Muscle layer of colon (tissue), 2 donors: ENCODE data around the gene ETV6.

Experiments
- H3K27ac ChIP-seq: one replicate; pipeline ENCODE4 v1.7.0; 2013; ENCODE audit warnings: low read depth, mild to moderate bottlenecking, low read length, moderate library complexity
- H3K27me3 ChIP-seq, 2 donors: one replicate each; pipeline ENCODE4 v1.7.0; 2013; ENCODE audit warnings: low read length in 2 of 2, mild to moderate bottlenecking in 2 of 2; ENCODE audit not compliant: insufficient read depth in 2 of 2, control insufficient read depth in 1 of 2
- H3K36me3 ChIP-seq: one replicate; pipeline ENCODE4 v1.7.0; 2013; ENCODE audit warnings: mild to moderate bottlenecking, low read length; ENCODE audit not compliant: insufficient read depth
- H3K4me1 ChIP-seq: one replicate; pipeline ENCODE4 v1.7.0; 2013; ENCODE audit warnings: mild to moderate bottlenecking, low read length; ENCODE audit not compliant: insufficient read depth
- H3K4me3 ChIP-seq, 2 donors: one replicate each; pipeline ENCODE4 v1.7.0; 2013; ENCODE audit warnings: low read length in 2 of 2, low read depth in 1 of 2, mild to moderate bottlenecking in 1 of 2, moderate library complexity in 1 of 2
- H3K9ac ChIP-seq: one replicate; pipeline ENCODE4 v1.7.0; 2013; ENCODE audit warnings: low read length
- H3K9me3 ChIP-seq: one replicate; pipeline ENCODE4 v1.7.0; 2013; ENCODE audit warnings: mild to moderate bottlenecking, low read length
- donor health status: abdominal sarcoma.
- donor health status: Adenocarcinoma of cecum.

The ETV6 gene

DNA sequence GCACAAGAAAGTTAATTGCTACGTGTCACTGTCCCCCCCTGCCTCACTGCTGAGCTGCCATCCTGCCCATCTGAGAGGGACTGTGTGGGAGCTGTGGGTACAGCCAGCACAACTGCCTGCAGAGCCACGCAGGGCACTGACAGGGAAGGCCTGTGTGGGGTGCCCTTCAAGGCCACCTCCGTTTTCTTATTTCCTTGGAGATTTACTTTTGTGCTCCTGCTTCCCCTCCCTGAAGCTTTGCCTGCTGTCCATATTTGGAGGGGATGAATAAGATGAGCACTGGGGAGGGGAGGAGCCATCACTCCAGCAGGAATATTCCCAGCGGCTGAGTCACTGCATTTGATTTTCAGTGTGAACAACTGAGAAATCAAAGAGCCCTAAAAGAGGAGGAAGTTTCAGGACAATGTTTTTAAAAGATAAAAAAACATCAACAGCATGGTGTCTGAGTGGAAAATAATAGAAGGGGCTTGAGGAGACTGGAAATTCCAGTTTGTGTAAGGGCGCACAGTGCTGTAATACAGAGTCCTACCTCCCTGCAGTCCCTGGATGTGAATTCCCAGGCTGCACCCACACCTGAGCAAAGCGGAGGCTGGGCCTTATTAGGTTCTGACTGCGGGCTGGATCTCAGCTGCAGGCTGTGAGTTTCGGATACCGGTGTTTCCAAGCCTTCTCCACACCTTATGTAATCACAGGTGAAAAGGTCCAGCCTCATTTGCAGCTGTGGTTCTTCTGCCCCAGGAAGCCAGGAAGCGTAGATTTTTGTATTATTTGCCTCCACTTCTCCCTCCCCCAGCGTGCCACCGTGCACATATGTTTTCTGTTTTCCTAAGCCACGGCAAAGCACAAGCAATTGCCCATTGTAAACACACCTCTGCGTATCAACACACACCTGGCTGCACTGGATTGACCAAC, 228.7 kb downstream of the ETV6 start:
- Histone ChIP-seq H3K27ac (peak overlapping the region; percentile 80), H3K9ac (peak overlapping the region; percentile 19), H3K9me3 (no peaks in the 10 kb centered on the region), H3K27me3 (no peaks in the 10 kb centered on the region), H3K36me3 (no peaks in the 10 kb centered on the region), H3K4me1 (peaks cover 58% of the 10 kb centered on the region), H3K4me3 (peak overlapping the region in 1 of 2 donors; percentile 32)

- peak overlapping the region; percentile 77 for H3K27ac ChIP-seq
- H3K4me1 ChIP-seq: peaks cover 62% of the 10 kb centered on the region
- H3K4me3 ChIP-seq: no peak overlapping the region
- H3K9me3 ChIP-seq: no peaks in the 10 kb centered on the region
- peaks cover 3% of the 10 kb centered on the region for H3K36me3 ChIP-seq
- no peaks in the 10 kb centered on the region for H3K27me3 ChIP-seq
- no peak overlapping the region for H3K9ac ChIP-seq
These were observed 229.8 kb downstream of the ETV6 start for GRCh38 chr12:11879306-11879705.

- Histone ChIP-seq H3K36me3 (peaks cover 10% of the 10 kb centered on the region), H3K27me3 (no peaks in the 10 kb centered on the region), H3K27ac (no peak overlapping the region), H3K4me1 (peaks cover 63% of the 10 kb centered on the region), H3K9ac (no peak overlapping the region), H3K9me3 (no peaks in the 10 kb centered on the region), H3K4me3 (no peak overlapping the region)
These were observed 230.9 kb downstream of the ETV6 start for GRCh38 chr12:11880381-11880780.

GRCh38 chr12:11881835-11882234, 232.4 kb downstream of the ETV6 start:
- H3K27me3 ChIP-seq: no peaks in the 10 kb centered on the region
- H3K27ac ChIP-seq: peak overlapping the region; percentile 54
- no peak overlapping the region for H3K9ac ChIP-seq
- peaks cover 18% of the 10 kb centered on the region for H3K36me3 ChIP-seq
- H3K4me1 ChIP-seq: peaks cover 55% of the 10 kb centered on the region
- no peaks in the 10 kb centered on the region for H3K9me3 ChIP-seq
- H3K4me3 ChIP-seq: no peak overlapping the region

DNA sequence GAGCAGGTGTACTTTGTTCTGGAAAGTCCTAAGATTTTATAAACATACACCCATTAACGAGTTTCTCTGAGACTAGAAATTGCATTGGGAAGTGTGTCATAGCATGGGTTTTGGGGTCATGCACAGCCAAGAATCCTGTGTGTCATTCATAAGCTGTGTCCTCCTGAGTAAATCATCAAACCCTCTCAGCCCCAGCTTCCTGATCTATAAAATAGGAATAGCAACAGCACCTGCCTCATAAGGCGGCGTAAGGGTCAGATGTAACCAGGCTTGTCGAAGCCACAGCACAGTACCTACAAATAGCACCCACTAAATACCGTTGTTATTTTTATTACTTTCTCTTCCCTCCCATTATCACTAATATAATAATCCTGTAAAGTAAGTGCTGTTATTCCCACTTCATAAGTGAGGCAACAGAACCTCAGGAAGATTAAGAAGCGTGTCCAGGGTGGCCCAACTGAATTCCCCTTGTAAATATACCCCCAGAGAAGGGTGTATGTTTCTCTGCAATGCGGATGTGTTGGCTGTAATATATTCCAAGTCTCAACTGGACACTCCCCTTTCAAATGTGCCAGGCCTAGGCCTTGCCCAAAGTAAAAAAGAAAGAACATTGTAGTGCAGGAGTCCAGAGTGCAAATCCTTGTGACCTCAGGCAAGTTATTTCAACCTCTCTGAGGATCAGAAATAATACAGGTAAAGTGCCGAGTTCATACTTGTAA, 233.0 kb downstream of the ETV6 start:
- H3K36me3 ChIP-seq: peaks cover 22% of the 10 kb centered on the region
- H3K4me1 ChIP-seq: peaks cover 49% of the 10 kb centered on the region
- no peak overlapping the region for H3K9ac ChIP-seq
- H3K27ac ChIP-seq: peak overlapping the region; percentile 54
- H3K4me3 ChIP-seq: no peak overlapping the region
- no peaks in the 10 kb centered on the region for H3K27me3 ChIP-seq
- no peaks in the 10 kb centered on the region for H3K9me3 ChIP-seq

GRCh38 chr12:11884116-11884515, 234.6 kb downstream of the ETV6 start:
- Histone ChIP-seq H3K9me3 (no peaks in the 10 kb centered on the region), H3K4me3 (no peak overlapping the region), H3K27me3 (no peaks in the 10 kb centered on the region), H3K4me1 (peaks cover 33% of the 10 kb centered on the region), H3K36me3 (peaks cover 31% of the 10 kb centered on the region), H3K9ac (no peak overlapping the region), H3K27ac (peak overlapping the region; percentile 12)

DNA sequence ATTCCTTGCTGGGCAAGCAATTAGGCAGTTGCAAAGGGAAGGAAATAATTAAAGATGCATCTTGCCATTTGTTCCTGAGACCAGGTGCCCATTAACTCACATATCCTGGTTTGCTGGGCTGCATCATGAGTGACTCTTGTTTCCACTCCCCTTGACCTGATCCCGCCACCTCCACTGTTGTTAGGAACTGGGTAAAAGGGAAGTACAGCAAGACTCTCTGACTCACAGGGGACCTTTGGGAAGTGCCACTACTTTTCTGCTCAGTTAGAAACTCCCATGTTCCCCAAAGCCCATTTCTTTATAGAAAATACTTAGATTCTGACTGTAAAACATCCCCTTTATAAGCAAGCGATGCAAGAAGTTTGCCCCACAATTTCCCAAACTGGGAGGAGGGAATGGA, 235.2 kb downstream of the ETV6 start:
- no peaks in the 10 kb centered on the region for H3K9me3 ChIP-seq
- peaks cover 29% of the 10 kb centered on the region for H3K4me1 ChIP-seq
- peaks cover 32% of the 10 kb centered on the region for H3K36me3 ChIP-seq
- peak overlapping the region; percentile 12 for H3K27ac ChIP-seq
- no peaks in the 10 kb centered on the region for H3K27me3 ChIP-seq
- H3K4me3 ChIP-seq: no peak overlapping the region
- H3K9ac ChIP-seq: no peak overlapping the region

DNA sequence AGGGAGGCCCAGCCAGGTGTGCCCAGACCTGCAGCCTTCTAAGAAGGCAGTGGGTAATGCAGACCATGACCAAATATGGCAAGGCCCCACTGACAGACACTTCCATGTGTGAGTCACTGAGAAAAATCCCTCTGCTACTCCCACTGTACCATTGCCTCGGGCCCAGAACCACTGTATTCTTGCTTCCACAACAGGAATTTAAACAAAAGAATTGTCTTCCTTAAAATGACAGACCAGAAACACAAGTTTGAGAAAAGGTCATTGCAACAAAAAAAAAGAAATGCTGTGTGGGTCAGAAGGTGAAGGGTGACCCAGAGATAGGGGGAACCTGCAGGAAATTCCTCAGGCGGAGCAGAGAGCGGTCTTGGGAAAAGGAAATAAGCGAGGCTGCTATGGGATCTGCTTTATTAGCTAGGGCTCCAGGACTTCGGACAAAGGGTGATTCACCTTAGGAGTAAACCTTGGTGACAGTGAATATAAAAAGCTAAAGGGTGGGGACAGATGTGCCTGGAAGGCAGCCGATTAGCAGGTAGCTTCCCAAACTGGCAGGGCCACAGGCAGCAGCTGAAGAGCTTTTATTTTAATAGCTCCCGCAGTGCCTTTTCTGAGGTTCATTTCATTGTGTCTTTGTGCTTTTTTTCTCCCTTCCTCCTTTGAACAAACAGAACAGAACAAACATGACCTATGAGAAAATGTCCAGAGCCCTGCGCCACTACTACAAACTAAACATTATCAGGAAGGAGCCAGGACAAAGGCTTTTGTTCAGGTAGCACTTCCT, 236.0 kb downstream of the ETV6 start:
- Histone ChIP-seq H3K4me3 (no peak overlapping the region), H3K27ac (no peak overlapping the region), H3K4me1 (peaks cover 29% of the 10 kb centered on the region), H3K9ac (no peak overlapping the region), H3K27me3 (no peaks in the 10 kb centered on the region), H3K9me3 (no peaks in the 10 kb centered on the region), H3K36me3 (peaks cover 32% of the 10 kb centered on the region)

DNA sequence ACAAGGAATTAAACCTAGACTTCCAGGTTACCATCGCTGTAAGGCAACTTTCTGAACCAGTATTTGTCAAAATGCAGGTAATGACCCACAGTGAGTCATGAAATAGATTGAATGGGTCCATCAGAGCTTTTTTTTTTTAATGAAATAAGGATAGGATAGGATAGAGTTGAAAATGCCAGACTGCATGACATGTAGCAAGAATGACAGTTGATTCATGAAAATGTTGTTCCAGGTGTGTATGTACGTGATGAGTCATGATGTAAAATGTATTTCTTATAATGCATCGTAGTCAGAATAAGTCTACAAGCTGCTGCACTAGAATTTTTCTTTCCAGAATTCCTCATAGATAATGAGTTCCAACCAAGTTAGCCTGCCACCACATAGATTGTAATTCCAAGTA, 236.9 kb downstream of the ETV6 start:
- Histone ChIP-seq H3K4me1 (peaks cover 29% of the 10 kb centered on the region), H3K9me3 (no peaks in the 10 kb centered on the region), H3K27me3 (no peaks in the 10 kb centered on the region), H3K27ac (no peak overlapping the region), H3K4me3 (no peak overlapping the region), H3K9ac (no peak overlapping the region), H3K36me3 (peaks cover 32% of the 10 kb centered on the region)

DNA sequence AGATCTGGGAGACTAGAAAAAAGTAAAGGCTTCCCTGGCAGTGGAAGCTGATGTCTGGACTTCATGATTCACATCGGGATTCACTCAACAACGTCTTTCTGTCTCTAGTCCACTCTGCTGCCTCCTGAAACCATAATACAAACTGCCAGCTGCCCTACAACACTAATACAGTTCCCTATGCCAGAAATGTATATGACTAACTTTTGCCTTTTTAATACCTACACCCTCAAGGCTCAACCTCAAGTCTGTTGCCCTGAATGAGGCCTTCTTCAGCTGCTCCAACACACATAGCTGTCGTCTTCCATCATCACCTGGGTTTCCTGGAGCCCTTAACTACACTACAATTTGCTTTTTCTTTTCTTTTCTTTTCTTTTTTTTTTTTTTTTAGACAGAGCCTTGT, 238.6 kb downstream of the ETV6 start:
- Histone ChIP-seq H3K27me3 (no peaks in the 10 kb centered on the region), H3K27ac (no peak overlapping the region), H3K4me3 (no peak overlapping the region), H3K9ac (no peak overlapping the region), H3K36me3 (peaks cover 43% of the 10 kb centered on the region), H3K4me1 (peaks cover 16% of the 10 kb centered on the region), H3K9me3 (no peaks in the 10 kb centered on the region)

GRCh38 chr12:11891346-11891745, 241.9 kb downstream of the ETV6 start:
- no peak overlapping the region for H3K9ac ChIP-seq
- H3K9me3 ChIP-seq: no peaks in the 10 kb centered on the region
- H3K4me3 ChIP-seq: no peak overlapping the region
- no peak overlapping the region for H3K27ac ChIP-seq
- H3K4me1 ChIP-seq: no peaks in the 10 kb centered on the region
- peaks cover 35% of the 10 kb centered on the region for H3K36me3 ChIP-seq
- no peaks in the 10 kb centered on the region for H3K27me3 ChIP-seq
